SK-N-SH (cell line): ENCODE results near the gene UGT1A4. TPM values are rescaled to one million over a fixed set of nuclear protein-coding genes. Genes with fewer than 3 reads are reported as not detected.

Experiments used
- CTCF ChIA-PET: fragments of 300-600, 350-600 bp; formaldehyde crosslinking; extraction: SDS; loops from one replicate; lab custom pipeline; 2021; lab: Yijun Ruan, JAX
- POLR2A ChIA-PET: fragments of 350-600 bp; sonication (Branson Sonifier 250); formaldehyde crosslinking; extraction: SDS; loops from one replicate; lab custom pipeline; 2020; ENCODE audit warnings: antibody characterized with exemption, inconsistent platforms; lab: Yijun Ruan, JAX
- DNase-seq: peaks from one replicate; pipeline ENCODE4 v3.0.0; 2012
- H2AFZ ChIP-seq: fragments of 200-600 bp; sonication (generic); 2 replicates; pipeline ENCODE4 v1.8.1; 2016; ENCODE audit warnings: antibody characterized with exemption, mild to moderate bottlenecking, low read depth
- H3F3A ChIP-seq: fragments of 200-600 bp; sonication (generic); replicated peaks from 2 replicates; pipeline ENCODE3; 2016; ENCODE audit warnings: antibody characterized with exemption, mild to moderate bottlenecking; ENCODE audit not compliant: insufficient read depth
- H3K27ac ChIP-seq, 2 experiments: fragments of 200-500 bp in 1 of 2; fragments of 200-600 bp in 1 of 2; sonication (Bioruptor generic) in 1 of 2; sonication (generic), shearing (Covaris generic) in 1 of 2; 2 replicates each; pipeline versions ENCODE4 v1.5.1 to v1.6.1; 2014 to 2016; ENCODE audit warnings: low read depth in 2 of 2, inconsistent platforms in 1 of 2, low read length in 1 of 2, mild to moderate bottlenecking in 1 of 2, mixed read lengths in 1 of 2
- H3K27me3 ChIP-seq: fragments of 200-600 bp; sonication (generic), shearing (Covaris generic); 2 replicates; pipeline ENCODE4 v1.6.1; 2016; ENCODE audit warnings: mixed run types; ENCODE audit not compliant: insufficient read depth
- H3K36me3 ChIP-seq, 2 experiments: fragments of 200-500 bp in 1 of 2; fragments of 200-600 bp in 1 of 2; sonication (Bioruptor generic) in 1 of 2; sonication (generic) in 1 of 2; replicated peaks in 1 of 2; 2 replicates each; pipeline versions ENCODE3 to v1.5.1; 2014 to 2016; ENCODE audit warnings: low read length in 1 of 2, mild to moderate bottlenecking in 1 of 2; ENCODE audit not compliant: insufficient read depth in 2 of 2, control insufficient read depth in 1 of 2
- H3K4me1 ChIP-seq, 2 experiments: fragments of 200-500 bp in 1 of 2; fragments of 200-600 bp in 1 of 2; sonication (Bioruptor generic) in 1 of 2; sonication (generic), shearing (Covaris generic) in 1 of 2; 2 replicates each; pipeline versions ENCODE4 v1.5.1 to v1.6.1; 2014 to 2016; ENCODE audit warnings: low read depth in 1 of 2, low read length in 1 of 2, mixed run types in 1 of 2; ENCODE audit not compliant: insufficient read depth in 2 of 2, control insufficient read depth in 1 of 2
- H3K4me2 ChIP-seq: fragments of 200-600 bp; sonication (generic), shearing (Covaris generic); 2 replicates; pipeline ENCODE4 v1.6.1; 2017; ENCODE audit warnings: mixed run types
- H3K4me3 ChIP-seq, 2 experiments: fragments of 200-500 bp in 1 of 2; fragments of 200-600 bp in 1 of 2; sonication (Bioruptor generic) in 1 of 2; sonication (generic), shearing (Covaris generic) in 1 of 2; 2 replicates each; pipeline versions ENCODE4 v1.5.1 to v1.8.1; 2014 to 2016; ENCODE audit warnings: low read depth in 2 of 2, inconsistent platforms in 1 of 2, low read length in 1 of 2, mild to moderate bottlenecking in 1 of 2, mixed read lengths in 1 of 2, moderate library complexity in 1 of 2
- H3K79me2 ChIP-seq: fragments of 200-600 bp; sonication (generic); 2 replicates; pipeline ENCODE4 v1.8.1; 2017; ENCODE audit warnings: mild to moderate bottlenecking; ENCODE audit not compliant: insufficient read depth
- H3K9ac ChIP-seq: fragments of 200-600 bp; sonication (generic); 2 replicates; pipeline ENCODE4 v1.6.1; 2017; ENCODE audit warnings: mixed run types
- H3K9me2 ChIP-seq: fragments of 200-600 bp; sonication (generic); 2 replicates; pipeline ENCODE4 v1.6.1; 2017; ENCODE audit warnings: mixed run types
- H3K9me3 ChIP-seq: fragments of 200-600 bp; sonication (generic); 2 replicates; pipeline ENCODE4 v1.6.1; 2017; ENCODE audit warnings: mixed run types, mild to moderate bottlenecking, moderate library complexity
- H4K20me1 ChIP-seq: fragments of 200-600 bp; sonication (generic); 2 replicates; pipeline ENCODE4 v1.6.1; 2017; ENCODE audit warnings: mild to moderate bottlenecking, mixed run types; ENCODE audit not compliant: insufficient read depth
- EZH2phosphoT487 ChIP-seq: fragments of 200-600 bp; sonication (generic); IDR thresholded peaks from 2 replicates; pipeline ENCODE4 v1.6.1; 2017; ENCODE audit warnings: low read depth, mixed run types, mild to moderate bottlenecking, antibody characterized with exemption, moderate library complexity, borderline replicate concordance
- GATA2 ChIP-seq: sonication (generic); formaldehyde crosslinking; IDR thresholded peaks from 2 replicates; pipeline ENCODE4 v1.5.0; 2020; ENCODE audit warnings: mild to moderate bottlenecking, missing genetic modification reagents
- MEF2A ChIP-seq: IDR thresholded peaks from 2 replicates; pipeline ENCODE4 v1.4.0; 2012; ENCODE audit warnings: low read depth, borderline replicate concordance
- NFIC ChIP-seq: IDR thresholded peaks from 2 replicates; pipeline ENCODE4 v1.4.0; 2012; ENCODE audit warnings: borderline replicate concordance
- PBX3 ChIP-seq: IDR thresholded peaks from 2 replicates; pipeline ENCODE4; 2012
- RCOR1 ChIP-seq: fragments of 150-350 bp; IDR thresholded peaks from 2 replicates; pipeline ENCODE4 v1.6.1; 2017; ENCODE audit warnings: antibody characterized with exemption, low read length
- REST ChIP-seq: IDR thresholded peaks from 2 replicates; pipeline ENCODE4 v1.6.1; 2012; ENCODE audit warnings: mild to moderate bottlenecking, low read depth, low read length, moderate library complexity
- RFX5 ChIP-seq: IDR thresholded peaks from 2 replicates; pipeline ENCODE4 v1.6.1; 2012; ENCODE audit warnings: mild to moderate bottlenecking, improper control_type of control experiment, low read length
- TCF12 ChIP-seq: IDR thresholded peaks from 2 replicates; pipeline ENCODE4 v1.4.0; 2012
- TEAD4 ChIP-seq: IDR thresholded peaks from 2 replicates; pipeline ENCODE4 v1.4.0; 2012; ENCODE audit warnings: mild to moderate bottlenecking, borderline replicate concordance; ENCODE audit not compliant: insufficient read depth
- USF1 ChIP-seq: IDR thresholded peaks from 2 replicates; pipeline ENCODE4 v1.4.0; 2012; ENCODE audit warnings: low read depth, borderline replicate concordance
- USF2 ChIP-seq: fragments of 150-350 bp; IDR thresholded peaks from 2 replicates; pipeline ENCODE4 v1.6.1; 2017; ENCODE audit warnings: antibody characterized with exemption, low read length, low read depth, borderline replicate concordance
- WGBS: methylation state at CpG from one replicate; pipeline ENCODE4 v1.1.6; 2017; ENCODE audit warnings: low lambda C conversion rate; 5-methylcytosine and 5-hydroxymethylcytosine counted together
- polyA plus RNA-seq, 3 experiments: library from polyadenylated mRNA; depleted of rRNA; stranded (reverse); fragments of >200 nt; gene quantifications; 2 replicates each; pipeline ENCODE4 v1.2.3, GENCODE V29; 2012

Gene UGT1A4
- polyA plus RNA-seq, 1 of the 3 experiments (the other 2 are of a cell fraction) = not detected

- 51% methylated on average over 4 of the region's 4 CpGs for WGBS
- Histone ChIP-seq H3K9me3 (no peaks in the 10 kb centered on the region), H3K27ac (no peak overlapping the region), H3K4me2 (no peak overlapping the region), H3K4me1 (no peaks in the 10 kb centered on the region), H3K79me2 (no peaks in the 10 kb centered on the region), H3K9me2 (no peaks in the 10 kb centered on the region), H3K36me3 (no peaks in the 10 kb centered on the region), H3K4me3 (no peak overlapping the region), H4K20me1 (no peaks in the 10 kb centered on the region), H3K27me3 (no peaks in the 10 kb centered on the region), H2AFZ (no peak overlapping the region), H3K9ac (no peak overlapping the region), H3F3A (no peaks in the 10 kb centered on the region)
- POLR2A ChIA-PET = no interaction called here
- DNase-seq = no peak
- CTCF ChIA-PET = interaction anchor here (1.2 kb wide), 1 partner anchor 21 kb away, joined by 4 read pairs; no protein-coding TSS in a partner anchor
- no peak for TF ChIP-seq GATA2 (CRISPR knock-in tag)
- TF ChIP-seq RFX5 = no peak
Observed at GRCh38 chr2:233690444-233690843, 28.1 kb upstream of the UGT1A4 start.

- Histone ChIP-seq H3K9me3 (no peaks in the 10 kb centered on the region), H3K36me3 (no peaks in the 10 kb centered on the region), H3K27me3 (no peaks in the 10 kb centered on the region), H3K4me1 (no peaks in the 10 kb centered on the region), H3K4me3 (no peak overlapping the region), H3K27ac (no peak overlapping the region), H3K9me2 (no peaks in the 10 kb centered on the region), H3K4me2 (no peak overlapping the region), H3K9ac (no peak overlapping the region)
- no peak for DNase-seq
- POLR2A ChIA-PET = interaction anchor here (0.8 kb wide), 1 partner anchor 24 kb away, joined by 3 read pairs; no protein-coding TSS in a partner anchor
- CTCF ChIA-PET = interaction anchor here (1.1 kb wide), 1 partner anchor 20 kb away, joined by 4 read pairs; no protein-coding TSS in a partner anchor
- no peak for TF ChIP-seq NFIC
- TF ChIP-seq, all 33 proteins: peak for 0
- Histone ChIP-seq H3F3A (no peaks in the 10 kb centered on the region), H4K20me1 (no peaks in the 10 kb centered on the region), H2AFZ (no peak overlapping the region), H3K79me2 (no peaks in the 10 kb centered on the region)
- 70% methylated on average over 7 of the region's 11 CpGs for WGBS
Observed at GRCh38 chr2:233691443-233692433, 26.8 kb upstream of the UGT1A4 start.

- Histone ChIP-seq H3K36me3 (no peaks in the 10 kb centered on the region), H2AFZ (no peak within 1 kb of the TSS), H3K27ac (no peak within 1 kb of the TSS), H3F3A (no peaks in the 10 kb centered on the region), H3K79me2 (no peaks in the 10 kb centered on the region), H3K9me2 (no peaks in the 10 kb centered on the region), H3K4me3 (no peak within 1 kb of the TSS), H3K27me3 (no peaks in the 10 kb centered on the region), H4K20me1 (no peaks in the 10 kb centered on the region), H3K9me3 (no peaks in the 10 kb centered on the region), H3K9ac (no peak within 1 kb of the TSS), H3K4me2 (no peak within 1 kb of the TSS), H3K4me1 (no peaks in the 10 kb centered on the region)
- DNase-seq = no peak
- WGBS = 69% methylated on average over 4 of the region's 4 CpGs
- CTCF ChIA-PET = no interaction called here
- POLR2A ChIA-PET = no interaction called here
- TF ChIP-seq USF2 = no peak
- TF ChIP-seq NFIC = no peak
- no peak for TF ChIP-seq RCOR1
- no peak for TF ChIP-seq TEAD4
- no peak for TF ChIP-seq MEF2A
- TF ChIP-seq REST = no peak
- TF ChIP-seq EZH2phosphoT487 = no peak
- no peak for TF ChIP-seq TCF12
- TF ChIP-seq PBX3 = no peak
- TF ChIP-seq USF1 = no peak
Observed at GRCh38 chr2:233692648-233693047, 25.9 kb upstream of the UGT1A4 start, which contains the start of gene UGT1A6. UGT1A6 (plus strand) TSS chr2:233692890; CDS start chr2:233693005, 115 bp downstream.
